ENCODE data around the gene SMOC2.

SMOC2 gene

DNA sequence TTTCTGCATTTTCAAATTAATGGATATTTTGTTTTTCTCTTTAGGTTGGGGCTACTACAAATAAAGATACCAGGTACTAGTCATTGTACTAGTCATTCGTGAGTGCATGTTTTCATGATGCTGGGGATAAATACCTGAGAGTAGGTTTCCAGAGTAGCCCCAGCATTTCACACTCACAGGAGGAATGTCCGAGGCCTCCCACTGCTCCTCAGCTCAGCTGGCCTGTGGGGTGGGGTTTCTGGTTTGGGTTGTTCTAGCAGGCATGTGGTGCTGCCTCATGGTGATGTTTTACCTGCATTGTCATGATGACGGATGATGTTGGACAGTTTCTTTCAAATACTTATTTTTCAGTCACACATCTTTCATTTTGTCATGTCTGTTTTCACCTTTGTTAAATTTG, 144.5 kb downstream of the SMOC2 start:
- ATAC-seq (replicated peaks; ENCODE audit: extremely low read depth, poor library complexity, severe bottlenecking): no peak
- H3K4me1 Mint-ChIP-seq: no peaks in the 10 kb centered on the region

DNA sequence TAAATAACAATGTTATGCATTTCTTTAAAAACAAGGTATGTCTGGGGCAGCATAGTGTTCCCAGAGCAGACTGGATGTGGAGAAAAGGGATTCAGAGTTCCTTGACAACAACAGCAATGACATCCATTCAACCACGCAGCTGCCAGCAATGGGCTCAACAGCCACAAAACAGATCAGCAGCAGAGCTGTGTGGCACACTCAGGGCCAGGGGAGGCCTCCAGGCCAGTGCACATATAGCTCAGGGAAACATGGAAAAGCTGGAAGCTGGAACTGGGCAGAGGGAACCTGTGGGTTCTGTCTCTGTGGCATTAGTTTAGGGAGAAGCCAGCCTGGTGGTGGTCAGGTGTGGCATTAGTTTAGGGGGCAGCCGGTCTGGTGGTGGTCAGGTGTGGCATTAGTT, 148.3 kb downstream of the SMOC2 start:
- no peak for ATAC-seq (replicated peaks; ENCODE audit: extremely low read depth, poor library complexity, severe bottlenecking)
- no peaks in the 10 kb centered on the region for H3K36me3 Mint-ChIP-seq (ENCODE audit: insufficient read depth)
- H3K27me3 Mint-ChIP-seq: peaks cover 11% of the 10 kb centered on the region
- no peaks in the 10 kb centered on the region for H3K4me1 Mint-ChIP-seq
- no peak overlapping the region for H3K27ac Mint-ChIP-seq (ENCODE audit: low read depth)
- no peaks in the 10 kb centered on the region for H3K9me3 Mint-ChIP-seq
- no peak for DNase-seq (ENCODE audit: low spot score in 2 of 2)
- no peak overlapping the region for H3K4me3 Mint-ChIP-seq

More for the DNA sequence above, 144.5 kb downstream of the SMOC2 start:
- H3K4me3 Mint-ChIP-seq: no peak overlapping the region
- H3K27me3 Mint-ChIP-seq: peaks cover 30% of the 10 kb centered on the region
- DNase-seq (ENCODE audit: low spot score in 2 of 2): no peak
- H3K27ac Mint-ChIP-seq (ENCODE audit: low read depth): no peak overlapping the region
- H3K36me3 Mint-ChIP-seq (ENCODE audit: insufficient read depth): no peaks in the 10 kb centered on the region
- no peaks in the 10 kb centered on the region for H3K9me3 Mint-ChIP-seq

DNA sequence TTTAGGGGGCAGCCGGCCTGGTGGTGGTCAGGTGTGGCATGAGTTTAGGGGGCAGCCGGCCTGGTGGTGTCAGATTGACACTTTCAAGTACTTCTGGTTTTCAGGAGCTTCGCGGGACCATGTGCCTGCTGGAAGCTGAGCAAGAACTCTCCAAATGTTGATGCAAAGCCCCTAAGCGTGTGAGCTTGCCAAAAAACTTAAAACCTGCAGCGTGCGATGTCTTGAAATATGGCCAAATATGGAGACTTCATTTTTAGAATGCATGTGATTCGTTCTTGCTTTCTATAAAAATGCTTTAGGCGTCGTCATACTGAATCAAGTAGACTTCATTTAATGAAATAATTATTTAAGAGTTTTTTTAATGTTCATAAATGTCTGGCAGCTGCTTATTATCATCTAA, 149.4 kb downstream of the SMOC2 start:
- H3K27ac Mint-ChIP-seq (ENCODE audit: low read depth): no peak overlapping the region
- no peak overlapping the region for H3K4me3 Mint-ChIP-seq
- H3K9me3 Mint-ChIP-seq: no peaks in the 10 kb centered on the region
- H3K27me3 Mint-ChIP-seq: peaks cover 11% of the 10 kb centered on the region
- ATAC-seq (replicated peaks; ENCODE audit: extremely low read depth, poor library complexity, severe bottlenecking) (no peak), DNase-seq (ENCODE audit: low spot score in 2 of 2) (no peak)
- no peaks in the 10 kb centered on the region for H3K36me3 Mint-ChIP-seq (ENCODE audit: insufficient read depth)
- no peaks in the 10 kb centered on the region for H3K4me1 Mint-ChIP-seq

DNA sequence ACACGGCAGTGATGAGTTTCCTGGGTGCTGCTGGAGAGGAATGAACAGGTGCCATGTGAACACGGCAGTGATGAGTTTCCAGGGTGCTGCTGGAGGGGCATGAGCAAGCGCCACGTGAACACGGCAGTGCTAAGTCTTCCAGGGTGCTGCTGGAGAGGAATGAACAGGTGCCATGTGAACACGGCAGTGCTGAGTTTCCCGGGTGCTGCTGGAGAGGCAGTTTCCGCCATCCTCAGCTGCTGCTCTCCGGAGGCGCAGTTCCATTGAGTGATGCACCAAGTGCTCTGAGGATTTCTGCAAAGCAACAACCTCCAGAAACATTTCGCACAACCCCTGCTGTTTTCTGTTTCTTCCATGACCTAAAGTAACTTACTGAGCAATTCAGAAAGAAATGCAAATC, 155.4 kb downstream of the SMOC2 start:
- Mint-ChIP-seq H3K4me1 (no peaks in the 10 kb centered on the region), H3K9me3 (no peaks in the 10 kb centered on the region), H3K27me3 (peaks cover 12% of the 10 kb centered on the region), H3K27ac (ENCODE audit: low read depth) (no peak overlapping the region), H3K4me3 (no peak overlapping the region), H3K36me3 (ENCODE audit: insufficient read depth) (no peaks in the 10 kb centered on the region)
- ATAC-seq (replicated peaks; ENCODE audit: extremely low read depth, poor library complexity, severe bottlenecking): no peak
- DNase-seq (ENCODE audit: low spot score in 2 of 2): no peak

DNA sequence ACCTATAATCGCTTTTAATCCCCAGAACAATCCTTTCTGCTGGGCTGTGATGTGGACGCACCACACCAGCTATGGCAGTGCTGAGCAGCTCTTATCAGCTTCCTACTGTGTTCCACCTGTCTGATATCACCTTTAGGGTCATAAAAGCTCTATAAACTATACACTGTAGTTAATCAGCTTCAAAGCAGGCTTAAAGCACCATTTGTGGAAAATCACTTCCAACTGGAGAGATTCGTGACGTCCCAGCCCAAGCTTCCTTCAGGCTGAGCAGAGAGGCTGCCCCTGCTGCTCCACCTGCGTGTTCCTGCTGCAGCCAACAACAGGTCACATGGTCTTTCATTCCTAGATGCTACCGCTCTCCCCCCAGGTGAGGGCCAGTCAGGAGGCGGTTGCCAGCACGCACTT, 156.5 kb downstream of the SMOC2 start:
- Mint-ChIP-seq H3K27ac (ENCODE audit: low read depth) (no peak overlapping the region), H3K9me3 (no peaks in the 10 kb centered on the region), H3K36me3 (ENCODE audit: insufficient read depth) (no peaks in the 10 kb centered on the region), H3K27me3 (peaks cover 21% of the 10 kb centered on the region), H3K4me1 (no peaks in the 10 kb centered on the region), H3K4me3 (no peak overlapping the region)
- ATAC-seq (replicated peaks; ENCODE audit: extremely low read depth, poor library complexity, severe bottlenecking) (no peak), DNase-seq (ENCODE audit: low spot score in 2 of 2) (no peak)

DNA sequence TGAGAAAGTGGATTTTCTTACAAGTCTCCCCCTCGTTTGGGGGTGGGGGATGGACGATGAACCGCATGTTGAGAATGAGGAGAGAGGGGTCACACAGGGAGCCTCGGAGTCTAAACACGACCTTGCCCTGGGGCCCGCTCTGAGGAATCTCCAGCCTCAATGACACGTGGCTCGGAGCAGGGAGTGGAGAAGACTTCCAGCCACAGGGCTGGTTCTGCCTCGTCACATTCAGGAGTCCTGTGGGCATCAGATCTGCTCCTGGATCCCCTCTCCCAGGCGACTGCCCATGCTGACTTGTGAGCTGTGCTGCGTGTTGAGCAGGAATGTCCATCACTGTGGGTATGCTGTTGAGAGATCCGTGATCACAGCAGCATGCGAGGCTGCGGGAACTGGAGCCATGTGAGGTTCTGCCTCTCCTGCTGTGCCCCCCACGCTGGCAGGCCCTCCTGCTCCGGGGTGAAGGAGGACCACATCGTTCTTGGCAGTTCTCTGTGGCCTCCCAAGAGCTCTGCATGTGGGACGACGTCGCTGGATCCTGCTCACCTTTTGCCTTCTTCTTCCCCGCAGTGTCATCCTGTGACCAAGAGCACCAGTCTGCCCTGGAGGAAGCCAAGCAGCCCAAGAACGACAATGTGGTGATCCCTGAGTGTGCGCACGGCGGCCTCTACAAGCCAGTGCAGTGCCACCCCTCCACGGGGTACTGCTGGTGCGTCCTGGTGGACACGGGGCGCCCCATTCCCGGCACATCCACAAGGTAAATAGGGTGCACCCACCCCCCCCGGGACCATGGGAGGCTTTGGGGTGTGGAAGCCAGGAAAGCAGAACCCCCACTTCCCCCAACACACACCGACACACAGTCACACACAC, 157.5 kb downstream of the SMOC2 start:
- H3K27me3 Mint-ChIP-seq: peaks cover 31% of the 10 kb centered on the region
- H3K27ac Mint-ChIP-seq (ENCODE audit: low read depth): no peak overlapping the region
- no peak for ATAC-seq (replicated peaks; ENCODE audit: extremely low read depth, poor library complexity, severe bottlenecking)
- H3K36me3 Mint-ChIP-seq (ENCODE audit: insufficient read depth): no peaks in the 10 kb centered on the region
- H3K4me1 Mint-ChIP-seq: no peaks in the 10 kb centered on the region
- H3K4me3 Mint-ChIP-seq: no peak overlapping the region
- H3K9me3 Mint-ChIP-seq: no peaks in the 10 kb centered on the region
- DNase-seq (ENCODE audit: low spot score in 2 of 2): no peak

DNA sequence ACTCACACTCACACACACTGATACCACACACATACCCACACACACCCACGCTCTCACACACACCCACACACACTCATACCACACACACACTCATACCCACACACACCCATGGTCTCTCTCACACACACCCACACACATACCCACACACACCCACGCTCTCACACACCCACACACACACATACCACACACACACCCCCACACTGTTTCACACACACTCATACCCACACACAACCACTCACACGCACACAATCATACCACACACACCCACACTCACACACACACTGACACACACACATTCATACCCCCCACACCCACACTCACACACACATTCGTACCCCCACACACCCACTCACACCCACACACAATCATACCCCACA, 158.1 kb downstream of the SMOC2 start:
- H3K27ac Mint-ChIP-seq (ENCODE audit: low read depth): no peak overlapping the region
- ATAC-seq (replicated peaks; ENCODE audit: extremely low read depth, poor library complexity, severe bottlenecking): no peak
- H3K9me3 Mint-ChIP-seq: no peaks in the 10 kb centered on the region
- H3K4me3 Mint-ChIP-seq: no peak overlapping the region
- no peaks in the 10 kb centered on the region for H3K36me3 Mint-ChIP-seq (ENCODE audit: insufficient read depth)
- peaks cover 37% of the 10 kb centered on the region for H3K27me3 Mint-ChIP-seq
- no peak for DNase-seq (ENCODE audit: low spot score in 2 of 2)
- H3K4me1 Mint-ChIP-seq: no peaks in the 10 kb centered on the region

DNA sequence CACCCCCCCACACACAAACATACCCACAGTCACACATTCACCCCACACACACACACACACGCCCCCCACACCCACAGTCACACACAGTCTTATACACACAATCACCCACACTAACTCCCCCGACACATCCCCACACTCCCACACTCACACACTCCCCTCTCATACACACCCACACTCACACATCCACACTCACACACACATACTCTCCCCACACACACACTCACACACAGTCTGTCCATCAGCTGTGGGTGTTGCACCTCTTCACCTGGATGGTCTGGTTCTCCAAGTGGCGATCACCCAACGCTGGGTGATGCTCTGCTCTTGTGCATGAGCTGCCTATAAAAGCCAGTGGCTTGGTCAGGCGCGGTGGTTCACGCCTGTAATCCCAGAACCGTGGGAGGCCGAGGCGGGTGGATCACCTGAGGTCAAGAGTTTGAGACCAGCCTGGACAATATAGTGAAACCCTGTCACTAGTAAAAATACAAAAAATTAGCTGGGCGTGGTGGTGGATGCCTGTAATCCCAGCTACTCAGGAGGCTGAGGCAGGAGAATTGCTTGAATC, 158.9 kb downstream of the SMOC2 start:
- no peak overlapping the region for H3K27ac Mint-ChIP-seq (ENCODE audit: low read depth)
- H3K9me3 Mint-ChIP-seq: no peaks in the 10 kb centered on the region
- H3K4me3 Mint-ChIP-seq: no peak overlapping the region
- H3K36me3 Mint-ChIP-seq (ENCODE audit: insufficient read depth): no peaks in the 10 kb centered on the region
- H3K27me3 Mint-ChIP-seq: peaks cover 45% of the 10 kb centered on the region
- no peak for ATAC-seq (replicated peaks; ENCODE audit: extremely low read depth, poor library complexity, severe bottlenecking)
- no peaks in the 10 kb centered on the region for H3K4me1 Mint-ChIP-seq
- DNase-seq (ENCODE audit: low spot score in 2 of 2): no peak

DNA sequence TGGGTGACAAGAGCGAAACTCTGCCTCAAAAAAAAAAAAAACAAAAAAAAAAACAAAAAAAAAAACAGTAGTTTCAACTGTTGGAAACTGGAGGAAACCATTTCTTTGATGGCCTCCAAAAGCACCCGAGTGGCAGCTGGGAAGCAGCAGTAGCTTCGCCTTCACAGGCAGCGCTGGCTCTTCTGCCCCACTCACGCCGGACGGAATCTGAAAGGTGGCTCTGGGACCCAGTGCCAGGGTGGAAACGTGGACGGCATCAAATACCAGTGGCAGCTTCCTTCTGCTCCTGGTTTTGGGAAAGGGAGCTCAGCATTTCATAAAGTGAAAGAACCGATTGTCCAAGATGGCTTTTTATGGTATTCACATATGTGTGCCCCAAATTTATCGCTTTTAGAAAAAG, 159.4 kb downstream of the SMOC2 start:
- H3K27me3 Mint-ChIP-seq: peaks cover 47% of the 10 kb centered on the region
- no peaks in the 10 kb centered on the region for H3K4me1 Mint-ChIP-seq
- no peak for ATAC-seq (replicated peaks; ENCODE audit: extremely low read depth, poor library complexity, severe bottlenecking)
- H3K27ac Mint-ChIP-seq (ENCODE audit: low read depth): no peak overlapping the region
- H3K9me3 Mint-ChIP-seq: no peaks in the 10 kb centered on the region
- no peak for DNase-seq (ENCODE audit: low spot score in 2 of 2)
- no peak overlapping the region for H3K4me3 Mint-ChIP-seq
- H3K36me3 Mint-ChIP-seq (ENCODE audit: insufficient read depth): no peaks in the 10 kb centered on the region

DNA sequence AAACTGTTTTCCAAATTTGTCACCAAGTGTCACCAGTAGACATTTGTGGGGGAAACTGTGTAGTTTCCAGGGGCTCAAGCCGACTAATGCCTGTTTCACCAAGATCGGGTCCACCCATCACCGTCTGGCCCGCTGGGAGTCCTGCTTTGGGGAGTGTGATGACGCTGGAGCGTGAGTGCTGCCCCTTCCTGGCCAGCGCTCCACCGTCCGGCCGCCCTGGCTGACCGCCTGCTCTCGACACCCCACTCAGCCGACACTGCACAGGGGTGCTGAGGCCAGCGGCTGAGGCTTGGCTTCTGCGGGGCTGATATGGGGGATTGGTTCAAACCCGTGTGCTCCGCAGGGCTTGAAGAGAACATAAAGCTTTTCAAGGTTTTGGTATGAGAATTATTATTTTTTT, 160.1 kb downstream of the SMOC2 start:
- Mint-ChIP-seq H3K27me3 (peaks cover 53% of the 10 kb centered on the region), H3K27ac (ENCODE audit: low read depth) (no peak overlapping the region), H3K4me1 (no peaks in the 10 kb centered on the region), H3K36me3 (ENCODE audit: insufficient read depth) (no peaks in the 10 kb centered on the region), H3K4me3 (no peak overlapping the region), H3K9me3 (no peaks in the 10 kb centered on the region)
- DNase-seq (ENCODE audit: low spot score in 2 of 2) (no peak), ATAC-seq (replicated peaks; ENCODE audit: extremely low read depth, poor library complexity, severe bottlenecking) (no peak)

DNA sequence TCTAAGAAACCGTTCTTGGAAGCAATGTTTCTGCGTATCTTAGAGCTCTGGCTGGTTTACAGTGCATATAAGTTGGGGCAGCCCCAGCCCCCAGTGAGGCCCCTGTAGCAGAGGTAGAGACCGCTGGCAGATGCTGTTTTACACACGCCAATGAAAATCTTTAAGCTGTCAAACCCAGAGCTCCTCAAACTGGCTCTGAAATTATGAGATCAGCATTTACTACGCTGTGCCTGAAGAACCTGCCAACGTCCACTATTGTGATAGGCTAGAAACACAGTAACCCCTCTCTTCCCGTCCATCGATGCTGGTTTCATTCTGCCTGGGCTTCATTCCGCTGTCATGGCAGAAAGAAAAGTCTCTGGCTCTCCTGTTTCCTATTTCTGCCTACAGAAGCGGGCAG, 160.6 kb downstream of the SMOC2 start:
- DNase-seq (ENCODE audit: low spot score in 2 of 2) (no peak), ATAC-seq (replicated peaks; ENCODE audit: extremely low read depth, poor library complexity, severe bottlenecking) (no peak)
- H3K27ac Mint-ChIP-seq (ENCODE audit: low read depth): no peak overlapping the region
- no peaks in the 10 kb centered on the region for H3K36me3 Mint-ChIP-seq (ENCODE audit: insufficient read depth)
- no peaks in the 10 kb centered on the region for H3K9me3 Mint-ChIP-seq
- no peak overlapping the region for H3K4me3 Mint-ChIP-seq
- no peaks in the 10 kb centered on the region for H3K4me1 Mint-ChIP-seq
- H3K27me3 Mint-ChIP-seq: peaks cover 57% of the 10 kb centered on the region

DNA sequence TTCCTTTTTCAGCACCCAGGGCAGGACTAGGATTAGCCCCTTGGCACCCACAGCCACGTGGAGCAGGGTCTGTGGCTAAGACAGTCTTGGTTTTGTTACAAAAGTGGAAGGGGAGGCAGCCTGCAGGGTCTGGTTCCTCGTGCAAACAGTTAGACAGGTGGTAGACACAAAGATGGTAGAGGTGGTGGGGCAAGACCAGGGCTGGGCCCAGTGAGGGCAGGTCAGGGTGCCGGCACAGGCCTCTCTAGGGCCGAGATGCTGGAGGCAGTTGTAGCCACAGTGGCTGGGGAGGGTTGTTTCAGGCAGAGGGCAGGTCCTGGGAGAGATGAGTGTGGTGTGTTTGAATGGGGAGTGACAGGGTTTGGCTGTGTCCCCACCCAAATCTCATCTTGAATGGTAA, 161.6 kb downstream of the SMOC2 start:
- ATAC-seq (replicated peaks; ENCODE audit: extremely low read depth, poor library complexity, severe bottlenecking) (no peak), DNase-seq (ENCODE audit: low spot score in 2 of 2) (no peak)
- Mint-ChIP-seq H3K27ac (ENCODE audit: low read depth) (no peak overlapping the region), H3K4me1 (no peaks in the 10 kb centered on the region), H3K36me3 (ENCODE audit: insufficient read depth) (no peaks in the 10 kb centered on the region), H3K27me3 (peaks cover 56% of the 10 kb centered on the region), H3K4me3 (no peak overlapping the region), H3K9me3 (no peaks in the 10 kb centered on the region)

DNA sequence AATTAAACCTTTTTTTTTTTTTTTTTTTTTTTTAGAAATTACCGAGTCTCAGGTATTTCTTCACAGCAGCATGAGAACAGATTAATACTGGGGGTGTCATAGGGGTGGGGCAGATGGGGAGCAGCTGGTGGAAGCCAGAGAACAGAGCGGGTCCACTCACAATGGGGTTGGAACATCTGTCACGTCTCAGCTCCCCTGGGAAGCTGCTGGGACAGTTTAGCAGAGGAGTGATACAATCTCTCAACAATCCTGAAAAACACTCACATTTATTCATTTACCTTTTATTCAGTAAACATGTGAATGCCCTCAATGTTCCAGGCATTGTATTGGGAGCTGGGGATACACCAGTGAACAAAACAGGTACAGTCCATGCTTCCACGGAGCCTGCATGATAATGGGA, 162.2 kb downstream of the SMOC2 start:
- DNase-seq (ENCODE audit: low spot score in 2 of 2) (no peak), ATAC-seq (replicated peaks; ENCODE audit: extremely low read depth, poor library complexity, severe bottlenecking) (no peak)
- H3K27me3 Mint-ChIP-seq: peaks cover 50% of the 10 kb centered on the region
- H3K9me3 Mint-ChIP-seq: no peaks in the 10 kb centered on the region
- no peak overlapping the region for H3K27ac Mint-ChIP-seq (ENCODE audit: low read depth)
- no peaks in the 10 kb centered on the region for H3K36me3 Mint-ChIP-seq (ENCODE audit: insufficient read depth)
- no peak overlapping the region for H3K4me3 Mint-ChIP-seq
- H3K4me1 Mint-ChIP-seq: no peaks in the 10 kb centered on the region

Measured in central memory CD8-positive, alpha-beta T cell (primary cell).